Measurements from ENCODE around the gene GPRC5C.

DNA sequence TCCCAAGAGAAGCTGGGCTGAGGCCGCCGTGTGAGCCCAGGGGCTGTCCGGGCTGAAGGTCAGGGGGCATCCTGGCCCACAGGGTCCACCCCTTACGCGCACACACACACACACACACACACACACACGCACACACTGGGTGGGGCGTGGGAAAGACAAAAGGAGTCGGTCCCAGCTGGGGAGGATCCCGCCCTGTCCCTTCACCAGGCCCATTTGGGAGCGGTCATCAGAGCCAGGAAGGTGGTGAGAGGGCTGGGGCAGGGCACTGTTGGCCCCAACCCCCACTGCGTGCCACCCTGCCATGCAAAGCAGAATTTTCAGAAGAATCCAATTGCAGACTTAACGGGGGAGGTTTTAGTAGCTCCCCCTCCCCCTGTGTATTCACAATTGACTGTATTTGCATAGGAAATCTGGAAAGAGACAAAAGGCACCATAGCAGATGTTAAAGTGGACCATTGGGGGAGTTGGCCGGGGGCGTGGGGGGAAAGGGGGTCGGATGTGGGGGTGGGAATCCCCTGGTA is 23.2 kb downstream of the GPRC5C start:
- TF ChIP-seq EZH2phosphoT487 (IDR thresholded peaks at IDR 0.05; ENCODE audit: low read depth) (no peak), CTCF (IDR thresholded peaks at IDR 0.05; ENCODE audit: low read depth, low read length) (no peak)

Measured in OCI-LY3 (cell line).